Right forelimb (tissue), 1 donor: ENCODE results near the gene WIPF1.

Experiments used
- DNase-seq: peaks from one replicate; pipeline ENCODE4 v3.0.0-alpha.2; 2018

WIPF1 gene

DNA sequence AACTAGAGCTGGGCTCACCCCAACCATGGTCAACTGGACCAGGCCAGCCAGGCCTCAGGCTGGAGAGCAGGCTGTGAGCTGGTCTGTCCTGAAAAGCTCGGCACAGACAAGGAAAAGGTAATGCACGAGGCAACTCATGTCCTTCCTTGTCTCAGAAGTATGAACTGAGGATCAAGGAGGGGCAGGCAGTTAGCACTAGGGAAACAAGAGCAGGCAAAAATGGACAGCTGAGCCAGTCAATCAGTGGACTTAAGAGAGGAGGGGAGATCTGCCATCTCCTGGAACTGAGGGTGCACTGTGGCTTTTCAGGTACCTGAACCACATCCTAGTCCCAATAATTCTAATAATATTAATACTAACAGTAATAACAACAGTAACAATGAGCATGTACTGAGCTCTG lies 20.6 kb upstream of the WIPF1 start:
- no peak for DNase-seq

DNA sequence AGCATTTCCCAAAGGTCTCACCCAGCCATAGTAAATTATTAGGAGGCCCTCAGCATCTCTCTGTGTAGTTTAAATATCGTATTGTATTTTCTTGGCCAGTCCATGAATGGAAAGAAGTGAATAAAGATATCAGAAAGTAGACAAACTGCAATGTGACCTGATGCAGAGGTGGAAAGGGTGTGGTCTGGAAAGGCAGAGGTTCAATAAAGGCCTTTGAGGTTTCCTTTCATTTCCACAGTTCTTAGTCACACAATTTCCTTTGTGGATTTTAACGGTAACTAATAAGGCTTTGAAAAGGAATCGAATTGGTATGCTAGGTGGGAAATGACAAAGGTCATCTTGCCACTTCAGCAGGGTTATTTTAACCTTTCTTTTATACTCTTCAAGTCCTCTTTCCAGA lies 20.1 kb upstream of the WIPF1 start:
- DNase-seq = no peak

DNA sequence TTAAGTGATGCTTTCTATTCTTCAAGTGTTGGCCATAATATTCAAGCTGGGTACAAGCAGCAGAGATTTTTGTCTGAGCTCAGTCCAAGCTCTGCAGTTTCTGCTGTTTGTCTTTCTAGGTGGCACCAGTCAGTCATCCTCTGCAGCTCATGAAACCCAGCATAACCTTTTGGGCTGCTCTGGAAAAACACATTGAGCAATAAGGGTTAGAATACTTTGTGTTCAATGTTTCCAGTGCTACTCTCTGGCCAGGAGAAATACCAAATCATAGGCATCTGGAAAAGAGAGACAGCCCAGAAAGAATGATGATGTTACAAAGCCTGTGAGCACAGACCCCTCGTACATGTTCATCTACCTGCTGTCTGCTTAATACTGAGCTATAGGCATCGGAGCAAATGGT lies 19.5 kb upstream of the WIPF1 start:
- DNase-seq = no peak

DNA sequence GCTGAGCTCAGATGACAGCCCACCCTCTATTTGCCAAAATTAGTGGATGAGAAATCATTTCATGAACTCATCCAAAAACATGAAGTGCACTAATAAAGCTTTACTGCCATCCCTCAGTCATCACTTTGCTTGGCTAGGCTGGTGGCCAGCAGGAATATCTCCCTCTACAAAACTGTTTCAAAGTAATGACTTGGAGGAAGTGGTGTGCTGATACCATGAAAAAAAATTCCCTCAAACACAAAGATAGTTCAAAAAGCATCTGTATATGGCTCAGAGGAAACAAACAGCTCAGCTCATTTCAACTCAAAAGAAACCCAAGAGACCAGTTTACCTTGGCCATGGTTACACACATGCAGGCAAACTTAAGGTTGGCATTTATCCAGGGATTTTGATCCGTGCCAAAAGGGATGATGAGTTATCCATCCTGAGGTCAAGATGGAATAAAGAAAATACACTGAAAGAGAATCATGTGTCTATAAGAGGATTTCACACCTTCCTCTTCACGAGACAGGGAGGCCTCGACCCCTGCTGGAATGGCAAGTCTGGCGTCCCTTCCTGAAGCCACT lies 18.4 kb upstream of the WIPF1 start:
- no peak for DNase-seq

DNA sequence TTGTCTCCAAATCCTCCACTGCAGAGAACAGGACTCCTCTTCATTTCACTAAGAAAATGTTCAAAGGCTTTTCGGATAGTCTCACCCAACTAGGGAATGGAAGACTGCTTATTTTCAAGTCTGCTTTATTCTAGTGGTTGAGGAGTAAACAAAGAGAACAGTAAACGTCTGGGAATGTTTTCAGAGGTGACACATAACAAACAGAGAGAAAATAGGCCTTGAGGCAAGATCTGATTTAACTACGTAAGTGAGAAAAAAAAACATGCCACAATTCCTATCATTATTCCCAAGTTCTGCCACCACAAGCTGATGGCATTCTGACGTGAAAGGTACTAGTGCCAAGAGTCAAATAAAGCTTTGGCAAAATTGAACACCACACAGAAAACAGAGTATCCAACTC lies 16.7 kb upstream of the WIPF1 start:
- DNase-seq = no peak

DNA sequence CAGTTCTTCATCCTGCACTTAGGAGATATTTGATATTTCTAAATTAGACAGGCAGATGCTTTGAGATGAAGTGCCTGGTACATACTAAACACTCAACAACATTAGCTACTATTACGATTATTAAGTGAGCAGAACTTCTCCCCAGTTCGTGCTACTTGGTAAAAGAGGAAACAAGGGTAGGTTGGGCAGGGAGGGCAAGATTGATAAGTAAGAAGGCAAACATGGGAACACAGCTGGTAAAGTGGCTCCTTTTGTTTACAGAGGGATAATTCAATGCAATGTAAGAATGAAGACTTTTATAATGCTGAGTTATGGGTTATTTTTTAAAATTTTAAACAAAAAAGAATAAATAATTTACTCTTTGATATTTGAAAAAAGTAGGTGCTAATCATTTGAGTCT lies 15.9 kb upstream of the WIPF1 start:
- no peak for DNase-seq

DNA sequence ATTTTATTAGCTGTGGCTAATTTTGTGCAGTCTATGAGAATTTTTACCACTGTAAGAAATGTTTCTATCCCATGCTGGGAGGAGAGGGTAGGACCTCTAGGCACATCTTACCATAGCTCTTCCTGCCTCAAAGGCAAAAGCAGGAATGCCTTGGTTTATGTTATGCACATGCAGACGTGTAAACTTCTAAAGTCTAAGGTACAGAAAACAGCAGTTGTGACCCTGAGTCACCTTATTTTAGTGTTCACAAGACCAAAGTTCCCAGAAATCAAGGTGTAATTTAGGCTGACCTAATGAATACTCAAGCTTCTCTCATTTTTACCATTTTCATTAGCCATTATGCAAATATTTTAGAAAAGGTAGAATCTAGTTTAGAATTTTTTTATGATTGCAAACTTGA lies 15.4 kb upstream of the WIPF1 start:
- DNase-seq = no peak

DNA sequence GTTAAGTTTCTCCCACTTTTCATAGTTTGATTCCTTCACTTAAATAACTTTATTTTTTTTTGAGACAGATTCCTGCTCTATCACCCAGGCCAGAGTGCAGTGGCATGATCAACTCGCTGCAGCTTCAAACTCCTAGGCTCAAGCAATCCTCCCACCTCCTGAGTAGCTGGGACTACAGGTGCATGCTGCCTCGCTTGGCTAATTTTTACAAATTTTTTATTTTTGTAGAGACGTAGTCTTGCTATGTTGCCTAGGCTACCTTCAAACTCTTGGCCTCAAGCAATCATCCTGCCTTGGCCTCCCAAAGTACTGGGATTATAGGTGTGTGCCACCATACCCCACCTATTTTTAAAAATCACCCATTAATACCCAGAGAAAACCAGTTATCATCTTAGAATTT lies 14.2 kb upstream of the WIPF1 start:
- DNase-seq = no peak

DNA sequence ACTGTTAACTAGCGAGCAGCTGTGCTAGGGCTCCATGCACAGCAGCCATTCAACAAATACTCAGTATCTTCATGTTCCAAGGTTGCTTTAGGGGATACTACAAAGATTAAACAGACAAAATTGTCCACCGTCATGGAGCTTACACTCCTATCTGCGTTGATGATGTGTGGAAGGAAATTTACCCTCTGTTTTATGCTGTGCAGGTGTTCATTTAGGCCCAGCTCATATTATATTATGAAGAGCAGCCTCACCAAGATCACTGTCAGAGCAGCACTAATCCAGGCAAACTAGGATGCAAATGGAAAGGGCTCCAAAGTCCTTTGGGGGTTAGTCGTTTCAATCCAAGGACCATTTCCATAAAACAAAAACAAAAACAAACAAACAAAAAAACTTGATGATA lies 13.4 kb upstream of the WIPF1 start:
- no peak for DNase-seq

DNA sequence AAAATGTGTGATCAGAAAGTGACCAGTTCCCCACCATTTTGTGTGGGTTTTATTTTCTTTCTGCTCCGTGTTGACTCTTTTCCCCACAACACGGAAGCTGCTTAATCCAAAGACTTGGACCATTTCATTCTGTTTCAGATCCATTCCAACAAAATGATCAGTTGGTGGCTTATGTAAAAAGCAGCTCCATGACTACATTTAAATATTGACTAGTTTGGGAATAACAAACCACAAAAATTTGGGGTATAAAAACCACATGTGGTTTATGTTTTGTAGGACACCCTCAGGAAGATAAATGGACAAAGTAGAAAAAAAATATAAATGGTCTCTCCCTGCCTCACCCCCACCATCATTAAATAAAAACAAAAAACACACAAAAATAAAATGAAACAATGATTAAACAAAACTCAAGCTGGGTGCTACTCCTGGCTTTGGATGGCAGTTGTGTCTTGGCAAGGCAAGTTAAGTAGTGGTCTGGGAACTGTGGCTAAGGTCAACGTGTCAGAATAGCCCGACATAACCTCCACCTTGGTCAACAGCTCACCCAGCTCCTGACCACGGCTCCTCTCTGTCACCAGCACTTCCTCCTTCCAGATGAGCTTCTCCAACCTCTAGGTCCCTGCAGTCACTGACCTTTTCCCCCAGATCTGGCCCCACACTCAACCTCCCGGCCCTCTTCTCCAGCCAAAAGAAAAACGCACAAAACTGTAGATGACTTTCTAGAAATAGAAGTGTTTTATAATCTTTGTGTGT lies 12.8 kb upstream of the WIPF1 start:
- DNase-seq = no peak

DNA sequence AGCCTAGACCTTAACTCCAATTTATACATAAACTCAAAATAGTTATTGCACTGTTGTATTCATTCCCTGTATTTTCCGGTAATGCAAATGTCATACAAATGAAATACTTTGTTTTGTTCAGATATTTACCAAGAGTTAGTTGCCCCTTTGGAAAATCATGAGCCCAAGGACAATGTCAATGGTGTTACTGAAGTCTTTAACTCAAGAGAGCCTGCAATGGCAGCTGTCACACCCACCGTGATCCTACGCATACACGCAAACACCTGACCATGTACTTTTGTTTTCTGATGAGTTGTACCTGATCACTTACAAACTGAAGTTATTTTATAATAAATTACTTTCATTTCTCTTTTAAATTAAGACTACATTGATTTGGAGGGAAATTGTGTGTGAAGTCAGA lies 11.7 kb upstream of the WIPF1 start:
- DNase-seq = no peak

DNA sequence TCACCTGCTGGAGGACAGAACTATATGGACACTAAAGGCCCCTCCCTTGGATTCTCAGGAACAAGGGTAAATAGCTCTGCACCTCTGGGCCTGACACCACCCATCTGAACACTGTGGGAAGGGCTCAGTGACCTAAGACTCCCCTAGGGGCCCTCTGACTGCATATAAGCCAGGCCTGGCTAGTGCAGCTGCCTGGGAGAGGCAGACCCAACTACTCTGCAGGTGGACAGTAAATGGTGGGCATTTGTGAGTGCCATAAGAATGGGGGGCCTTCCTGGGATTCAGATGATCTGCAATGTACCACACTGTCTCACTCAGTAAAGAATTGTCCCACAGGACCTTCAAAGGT lies 11.2 kb upstream of the WIPF1 start:
- DNase-seq = no peak

DNA sequence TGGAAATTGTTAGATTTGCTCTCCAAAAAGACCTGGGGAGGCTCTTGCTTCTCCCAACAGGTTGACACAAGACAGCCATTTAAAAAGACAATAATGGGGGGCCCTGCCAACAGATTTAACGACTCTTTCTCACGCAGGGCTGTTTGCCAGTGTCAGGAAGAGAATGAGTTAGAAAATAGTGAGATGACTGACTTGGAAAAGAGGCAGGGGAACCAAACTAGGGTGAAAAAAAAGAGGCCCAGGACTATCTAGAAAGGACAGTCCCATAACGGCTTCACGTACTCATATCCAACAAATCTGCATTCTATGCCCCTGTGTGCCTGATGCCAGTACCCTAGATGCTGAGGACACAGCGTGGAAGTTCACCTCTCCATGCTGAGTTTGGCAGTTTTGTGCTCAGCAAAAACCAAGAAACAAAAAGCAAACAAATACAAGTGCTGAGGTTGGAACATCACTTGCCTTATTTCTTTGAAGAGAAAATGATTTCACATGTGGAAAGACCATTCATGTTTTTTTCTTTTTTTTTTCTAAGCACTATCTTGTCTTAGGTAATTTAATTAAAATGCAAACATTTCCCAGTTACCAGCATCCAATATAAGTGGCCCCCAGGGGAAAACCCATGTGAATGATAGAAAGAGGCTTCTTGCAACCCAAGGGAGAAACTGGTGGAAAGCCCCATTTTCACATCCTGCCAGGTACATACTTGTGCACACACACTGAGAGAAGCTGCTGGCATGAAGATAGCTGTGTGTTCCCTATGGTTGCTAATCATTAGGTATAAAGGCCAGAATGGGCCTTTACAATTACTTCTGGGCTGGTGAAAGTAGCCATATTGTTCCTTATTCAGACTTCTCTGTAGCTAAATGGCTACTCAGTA lies 10.6 kb upstream of the WIPF1 start:
- no peak for DNase-seq

DNA sequence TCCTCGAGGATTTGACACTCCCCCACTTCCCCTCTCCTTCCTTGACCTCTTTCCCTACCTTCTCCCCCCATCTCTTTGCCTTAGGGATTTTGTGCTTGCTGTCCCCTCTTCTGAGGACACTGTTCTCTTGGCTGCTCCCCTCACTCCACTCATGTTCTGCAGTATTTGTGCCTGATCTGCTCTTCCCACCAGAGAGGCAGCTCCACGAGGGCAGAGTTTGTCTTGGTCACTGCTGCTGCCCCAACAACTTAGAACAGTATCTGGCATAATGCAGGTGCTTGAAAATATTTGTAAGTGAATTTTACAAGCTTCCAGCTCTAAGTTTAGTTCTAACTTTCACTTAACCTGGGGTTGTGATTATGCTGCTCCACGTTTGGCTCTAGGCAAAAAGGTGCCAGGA lies 10.0 kb upstream of the WIPF1 start:
- DNase-seq = no peak

DNA sequence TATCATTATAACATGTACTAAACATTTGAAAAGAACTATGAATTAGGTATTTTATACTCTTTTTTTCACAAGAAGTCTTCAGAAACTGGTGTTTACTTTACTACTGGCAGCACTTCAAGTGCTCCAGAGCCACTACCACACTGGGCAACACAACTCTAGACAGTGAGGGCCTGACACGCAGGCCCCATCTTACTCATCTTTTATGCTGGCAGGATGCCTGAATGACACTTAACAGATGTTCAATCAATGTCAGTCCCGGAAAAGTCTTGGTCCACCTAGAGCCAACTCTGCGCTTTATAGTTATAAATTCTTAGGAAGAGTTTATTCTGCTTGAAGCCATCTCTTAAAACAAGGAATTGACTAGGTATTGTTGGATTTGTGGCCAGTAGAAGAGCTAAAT lies 8.7 kb upstream of the WIPF1 start:
- no peak for DNase-seq

DNA sequence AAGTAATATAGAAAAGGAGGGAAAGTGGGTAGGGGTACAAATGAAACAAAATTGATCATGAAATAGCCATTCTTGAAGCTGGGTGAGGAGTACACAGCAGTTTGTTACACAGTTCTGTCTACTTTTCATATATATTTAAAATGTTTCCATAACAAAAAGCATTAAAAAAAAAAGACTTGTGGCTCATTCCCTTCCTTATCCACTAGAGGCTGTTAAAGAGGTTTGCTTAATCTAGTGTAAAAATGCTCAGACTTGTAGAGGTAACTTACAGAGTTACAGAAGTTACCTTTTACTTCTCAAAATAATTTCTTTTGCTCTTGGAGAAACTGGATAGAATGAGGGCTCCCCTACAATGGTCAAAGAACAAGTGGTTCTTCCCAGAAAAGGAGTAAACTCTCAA lies 8.1 kb upstream of the WIPF1 start:
- no peak for DNase-seq

DNA sequence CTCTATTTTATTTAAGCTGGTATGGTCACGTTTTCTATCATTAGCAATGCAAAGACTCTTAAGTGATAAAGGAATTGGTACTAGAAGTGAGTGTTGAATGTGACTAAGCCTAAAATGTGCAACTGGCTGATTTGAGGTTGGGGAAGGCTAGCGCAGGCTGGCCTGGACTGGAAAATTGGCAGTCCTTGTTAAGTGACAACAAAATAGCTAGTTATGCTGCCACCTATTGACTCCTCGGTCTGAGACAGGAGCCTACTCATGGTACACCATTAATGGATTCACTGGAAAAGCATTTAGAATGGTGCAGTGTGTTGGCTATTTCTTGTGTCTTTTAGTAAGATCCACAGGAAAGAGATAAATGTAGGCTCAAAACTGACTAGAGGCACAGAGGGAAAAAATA lies 5.7 kb upstream of the WIPF1 start:
- DNase-seq = no peak

DNA sequence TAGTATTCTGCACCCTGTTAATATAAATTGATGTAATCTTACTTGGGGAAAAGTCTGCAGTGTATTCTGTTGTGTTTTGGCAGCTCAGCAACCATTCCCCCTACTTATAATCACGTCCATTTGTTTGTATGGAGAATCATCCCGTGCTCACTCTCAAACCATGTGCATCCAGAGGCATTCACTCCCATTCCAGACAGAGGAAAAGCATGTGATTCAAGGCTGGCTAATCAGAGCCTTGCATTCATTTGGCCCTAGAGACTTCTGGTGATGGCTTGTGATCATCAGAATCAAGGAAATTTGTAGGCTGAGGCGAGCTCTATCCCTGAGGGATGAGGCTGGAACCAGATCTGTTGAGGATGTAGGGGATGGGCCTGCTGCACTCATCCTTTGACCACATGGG lies 5.1 kb upstream of the WIPF1 start:
- DNase-seq = no peak

DNA sequence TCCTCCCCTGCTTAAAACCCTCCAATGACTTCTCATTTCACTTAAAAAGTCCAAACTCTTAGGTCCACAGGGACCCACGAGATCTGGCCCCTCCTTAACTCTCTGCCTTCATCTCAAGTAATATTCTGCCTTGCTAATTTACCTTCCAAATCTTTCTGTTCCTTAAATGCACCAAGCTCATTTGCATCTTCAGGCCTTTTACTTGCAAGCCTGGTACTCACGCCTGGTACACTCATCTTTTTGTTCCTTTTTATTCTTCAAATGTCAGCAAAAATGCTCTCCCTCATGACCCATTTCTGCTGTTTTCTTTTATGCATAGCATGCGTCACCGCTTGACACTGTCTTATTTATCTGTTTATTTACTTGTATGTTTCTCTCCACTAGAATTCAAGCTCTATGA lies 2.7 kb upstream of the WIPF1 start:
- DNase-seq = no peak

DNA sequence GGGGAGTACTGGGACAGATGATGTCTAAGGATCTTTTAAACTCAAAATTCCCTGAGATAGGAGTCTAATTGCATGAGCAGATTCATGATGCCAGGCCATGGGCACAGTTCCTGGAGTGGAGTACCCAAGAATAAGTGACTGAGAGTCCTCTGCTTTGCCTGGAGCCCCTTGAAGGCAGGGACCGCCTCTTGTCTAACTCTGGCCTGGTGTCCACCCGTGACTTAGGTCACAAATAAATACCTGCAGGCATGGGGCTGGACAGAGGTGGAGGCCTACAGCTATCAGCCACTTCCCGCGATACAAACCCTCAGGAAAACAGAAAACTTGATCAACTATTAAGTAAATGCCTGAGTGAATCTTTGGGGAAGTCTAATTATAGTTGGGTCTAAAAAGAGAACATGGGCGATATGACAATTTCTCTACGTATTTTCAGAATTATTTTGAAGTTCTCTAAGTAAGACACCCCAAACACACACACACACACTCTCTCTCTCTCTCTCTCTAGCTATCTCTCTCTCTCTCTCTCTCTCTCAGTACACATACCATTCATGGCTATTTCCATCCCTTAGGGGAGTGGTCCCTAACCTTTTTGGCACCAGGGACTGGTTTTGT lies 1.8 kb upstream of the WIPF1 start:
- no peak for DNase-seq

DNA sequence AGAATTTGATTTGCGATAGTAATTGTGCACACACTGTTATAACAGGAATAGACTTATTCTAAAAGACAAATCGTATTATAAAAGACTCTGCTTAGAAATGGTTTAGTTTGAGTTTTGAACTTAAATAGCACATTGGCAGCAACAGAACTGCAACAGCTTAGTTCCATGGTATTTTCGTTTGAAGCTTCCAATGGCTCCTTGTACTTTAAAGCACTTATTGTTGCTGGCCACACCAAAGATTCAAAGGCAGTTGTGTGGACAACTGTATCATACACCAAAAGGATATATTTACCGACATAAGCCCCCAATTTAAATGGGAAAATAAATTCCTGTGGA lies 627 bp downstream of the WIPF1 start:
- DNase-seq = no peak

DNA sequence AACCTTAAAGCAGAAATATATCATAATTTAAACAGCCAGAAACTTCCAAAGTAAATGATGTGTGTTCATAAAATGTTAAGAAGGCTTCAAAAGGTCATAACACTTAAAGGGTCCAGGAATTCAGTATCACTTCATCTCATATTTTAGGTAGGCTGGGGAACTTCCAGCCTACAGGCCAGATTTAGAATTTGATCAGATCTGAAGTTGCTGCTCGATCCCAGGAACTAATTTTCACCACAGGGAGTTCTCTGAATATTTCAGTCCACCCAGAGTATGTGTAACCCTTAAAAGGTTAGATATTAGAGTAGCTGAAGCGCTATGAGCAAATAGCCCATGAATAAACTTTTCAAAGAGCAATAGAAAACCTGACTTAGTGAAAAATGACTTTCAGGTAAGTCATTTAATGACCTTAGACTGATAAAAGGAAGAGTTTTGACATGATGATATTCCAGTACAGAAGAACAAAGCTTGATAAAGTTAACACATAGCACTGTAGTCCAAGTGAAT lies 1.7 kb downstream of the WIPF1 start:
- no peak for DNase-seq

DNA sequence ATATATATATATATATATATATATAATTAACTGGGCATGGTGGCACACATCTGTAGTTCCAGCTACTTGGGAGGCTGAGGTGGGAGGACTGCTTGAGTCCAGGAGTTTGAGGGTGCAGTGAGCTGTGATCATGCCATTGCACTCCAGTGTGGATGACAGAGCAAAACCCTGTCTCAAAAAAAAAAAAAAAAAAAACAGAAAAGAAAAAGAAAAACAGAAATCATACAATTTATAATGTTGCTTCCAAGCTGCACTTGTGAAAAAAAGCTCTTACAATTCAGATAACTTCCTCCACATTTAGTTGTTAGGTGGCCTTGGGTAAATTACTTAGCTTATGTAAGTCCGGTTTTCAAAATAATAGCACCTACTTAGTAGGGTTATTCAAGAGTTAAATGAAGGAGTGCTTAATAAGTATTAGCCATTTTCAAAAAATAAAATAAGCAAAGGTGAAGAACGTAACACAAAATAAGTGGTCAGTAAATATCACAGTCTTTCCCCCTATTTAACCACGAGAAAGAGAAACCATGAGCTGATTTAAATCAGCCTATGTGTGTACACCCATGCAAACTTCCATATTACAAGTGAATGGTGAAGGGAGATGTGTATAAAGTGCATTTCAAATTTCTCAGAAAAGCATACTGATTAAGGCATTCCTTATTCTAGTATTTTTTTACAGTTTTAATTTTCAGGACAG lies 2.3 kb downstream of the WIPF1 start:
- DNase-seq = no peak
